Stimulated activated CD8-positive, alpha-beta memory T cell treated with anti-CD3 and anti-CD28 coated beads, Interleukin-7, amount 100 ng/mL, for 48 hours (primary cell): ENCODE results near the gene SERPINA9.
"Not testable (repeated sequence)": the region's sequence is repeated elsewhere in the genome, so short reads cannot be mapped to it uniquely, and the experiment has no call there.

Experiments
- DNase-seq, 2 donors: peaks; one replicate each; pipeline ENCODE4 v3.0.0-alpha.2; 2020; ENCODE audit warnings: low read depth in 1 of 2; ENCODE audit errors: extremely low read depth in 1 of 2

Gene SERPINA9

DNA sequence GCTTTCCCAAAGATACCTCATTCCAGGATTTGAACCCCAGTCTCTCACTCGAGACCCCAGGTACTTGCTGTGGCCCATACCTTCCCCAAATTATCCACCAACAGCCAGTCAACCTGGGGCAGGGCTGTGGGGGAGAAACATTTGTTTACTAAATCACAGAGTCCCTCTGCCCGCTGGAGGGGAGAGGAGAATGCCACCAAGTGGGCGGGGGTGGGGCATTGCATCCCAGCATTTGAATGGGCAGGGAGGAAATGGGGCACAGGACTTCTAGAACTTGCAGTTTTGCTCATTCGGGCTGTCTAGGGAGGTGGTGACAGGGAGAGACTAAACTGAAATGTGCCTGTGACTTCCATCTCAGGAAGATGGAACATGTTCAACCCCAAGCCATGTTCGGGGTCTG lies 10.9 kb upstream of the SERPINA9 start:
- DNase-seq, result no peak

DNA sequence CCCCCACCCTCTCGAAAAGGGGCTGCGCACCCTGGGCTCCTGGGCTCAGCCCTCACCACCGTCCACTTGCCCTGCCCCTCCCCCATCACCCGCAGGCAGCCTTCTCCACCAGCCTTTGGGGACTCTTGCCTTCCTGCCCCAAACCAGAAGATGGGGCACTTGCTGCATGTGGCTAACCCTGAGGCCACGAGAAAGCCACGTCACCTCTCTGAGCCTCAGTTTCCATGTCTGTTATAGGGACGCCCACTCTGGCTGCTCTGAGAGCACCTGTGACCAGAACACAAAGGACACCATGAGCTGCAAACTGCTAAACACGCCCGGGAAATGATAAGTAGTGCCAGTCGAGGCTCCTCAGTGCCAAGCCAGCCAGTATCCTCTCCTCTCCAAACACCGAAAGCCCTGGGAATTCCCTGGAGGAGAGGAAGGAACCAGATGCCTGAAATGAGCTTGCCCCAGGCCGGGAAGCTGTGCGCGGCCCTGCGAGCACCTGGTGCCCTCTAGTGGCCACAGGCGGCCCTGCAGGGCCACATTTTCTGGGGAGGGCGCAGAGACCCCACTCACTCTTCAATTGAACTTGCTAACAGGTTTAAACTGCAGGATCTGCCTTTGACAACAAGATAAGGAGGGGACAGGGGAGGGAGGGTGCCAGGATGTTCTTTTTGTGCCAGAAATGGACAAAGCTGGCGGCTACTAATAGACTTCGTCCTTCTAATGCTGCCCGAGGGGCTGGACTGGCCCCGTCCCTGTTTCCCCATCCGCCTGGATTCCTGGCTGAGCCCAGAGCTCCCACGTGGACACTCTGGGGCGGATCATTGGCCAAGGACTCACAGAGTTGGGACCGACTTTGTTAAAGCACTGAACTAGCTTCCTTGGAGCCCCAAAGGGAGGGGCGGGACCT lies 10.2 kb upstream of the SERPINA9 start:
- DNase-seq, result no peak

DNA sequence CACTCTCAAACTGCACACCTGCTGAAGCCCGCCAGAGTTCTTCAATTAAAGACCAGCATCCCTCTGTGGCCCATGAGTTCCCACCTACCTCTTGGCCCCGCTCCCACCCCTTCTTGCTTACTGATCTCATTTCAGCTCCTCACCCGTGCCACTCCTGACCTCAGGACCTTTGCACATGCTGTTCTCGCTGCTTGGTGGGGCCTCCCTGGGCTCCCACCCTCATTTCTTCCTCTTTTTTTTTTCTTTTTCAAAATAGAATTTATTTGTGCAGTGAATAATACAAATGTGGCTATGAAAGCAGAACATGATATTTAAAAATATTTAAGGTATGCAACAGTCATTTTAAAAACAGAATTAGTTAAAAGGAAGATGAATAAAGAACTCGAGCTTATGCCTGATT lies 8.5 kb upstream of the SERPINA9 start:
- no peak for DNase-seq

- DNase-seq, result no peak
Measured at GRCh38 chr14:94483729-94484275, 7.8 kb upstream of the SERPINA9 start.

GRCh38 chr14:94483071-94483451 lies 7.1 kb upstream of the SERPINA9 start:
- no peak for DNase-seq

DNA sequence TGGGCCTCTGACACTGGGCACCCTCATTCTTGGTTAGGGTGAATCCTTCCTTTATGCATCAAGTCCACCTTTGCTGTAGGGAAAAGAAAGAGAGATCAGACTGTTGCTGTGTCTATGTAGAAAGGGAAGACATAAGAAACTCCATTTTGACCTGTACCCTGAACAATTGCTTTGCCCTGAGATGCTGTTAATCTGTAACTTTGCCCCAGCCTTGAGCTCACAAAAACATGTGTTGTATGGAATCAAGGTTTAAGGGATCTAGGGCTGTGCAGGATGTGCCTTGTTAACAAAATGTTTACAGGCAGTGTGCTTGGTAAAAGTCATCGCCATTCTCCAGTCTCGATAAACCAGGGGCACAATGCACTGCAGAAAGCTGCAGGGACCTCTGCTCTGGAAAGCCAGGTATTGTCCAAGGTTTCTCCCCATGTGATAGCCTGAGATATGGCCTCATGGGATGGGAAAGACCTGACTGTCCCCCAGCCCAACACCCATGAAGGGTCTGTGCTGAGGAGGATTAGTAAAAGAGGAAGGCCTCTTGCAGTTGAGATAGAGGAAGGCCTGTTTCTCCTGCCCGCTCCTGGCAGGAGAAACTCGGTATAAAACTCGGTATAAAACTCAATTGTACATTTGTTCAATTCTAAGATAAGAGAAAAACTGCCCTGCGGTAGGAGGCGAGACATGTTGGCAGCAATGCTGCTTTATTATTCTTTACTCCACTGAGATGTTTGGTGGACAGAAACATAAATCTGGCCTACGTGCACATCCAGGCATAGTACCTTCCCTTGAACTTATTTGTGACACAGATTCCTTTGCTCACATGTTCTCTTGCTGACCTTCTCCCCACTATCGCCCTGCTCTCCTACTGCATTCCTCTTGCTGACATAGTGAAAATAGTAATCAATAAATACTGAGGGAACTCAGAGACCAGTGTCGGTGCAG lies 6.4 kb upstream of the SERPINA9 start:
- not testable (repeated sequence) for DNase-seq

GRCh38 chr14:94481468-94482131 lies 5.6 kb upstream of the SERPINA9 start:
- no peak for DNase-seq

GRCh38 chr14:94480809-94481208 lies 4.8 kb upstream of the SERPINA9 start:
- no peak for DNase-seq

GRCh38 chr14:94478420-94478819 lies 2.4 kb upstream of the SERPINA9 start:
- DNase-seq, result no peak

DNA sequence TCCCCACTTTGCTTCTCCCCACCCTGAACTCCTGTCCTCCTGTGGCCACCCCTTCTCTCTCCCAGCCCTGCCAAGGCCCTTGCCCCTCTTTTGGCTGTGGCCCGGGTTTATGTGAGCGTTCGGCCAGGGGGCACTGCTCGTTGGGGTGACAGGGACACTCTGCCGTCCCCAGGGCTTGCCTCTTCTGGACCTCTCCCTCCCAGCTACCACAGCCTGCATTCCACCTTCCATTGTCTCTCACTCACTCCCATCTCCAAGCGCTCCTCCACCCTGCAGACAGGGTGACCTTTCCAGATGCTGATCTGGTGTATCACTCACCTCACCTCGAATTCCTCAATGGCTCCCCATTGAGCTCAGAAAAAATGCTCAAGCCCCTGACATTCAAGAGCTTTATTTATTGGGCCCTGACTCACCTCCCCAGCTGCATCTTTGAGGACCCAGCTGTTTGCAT lies 1.4 kb downstream of the SERPINA9 start:
- no peak for DNase-seq

DNA sequence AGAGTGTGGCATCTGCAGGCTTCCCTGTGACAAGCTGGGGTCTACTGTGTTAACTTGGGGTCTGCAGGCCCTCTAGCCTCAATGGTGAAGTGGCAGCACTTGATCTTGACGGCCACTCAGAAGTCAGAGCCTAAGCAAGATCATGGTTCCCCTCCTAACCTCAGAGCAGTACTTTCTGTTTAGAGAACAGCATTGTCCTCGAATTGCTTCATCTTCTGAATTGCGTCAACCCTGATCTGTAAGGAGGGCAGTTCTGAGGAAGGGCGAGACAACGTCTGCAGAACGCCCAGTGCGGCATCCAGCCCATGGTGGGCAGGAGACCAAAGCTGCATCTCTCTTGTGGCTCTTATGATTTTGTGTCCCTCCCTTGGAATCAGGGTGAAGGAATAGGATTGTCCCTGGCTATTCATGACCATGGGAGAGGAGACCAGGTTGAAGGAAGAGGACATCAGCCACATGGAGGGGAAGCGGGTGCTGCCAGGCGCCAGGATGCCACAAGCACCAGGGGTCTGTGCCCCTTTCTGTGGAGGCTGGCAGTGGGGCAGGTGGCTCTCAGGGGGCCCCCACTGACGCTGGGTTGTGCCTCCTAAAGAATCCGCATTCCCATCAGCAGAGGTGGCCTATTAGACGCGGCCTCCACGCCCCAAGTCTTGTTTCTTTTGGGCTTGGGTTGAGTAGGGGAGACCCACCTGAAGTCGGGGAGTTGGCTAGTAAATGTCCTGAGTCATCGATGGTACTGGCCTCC lies 2.2 kb downstream of the SERPINA9 start:
- DNase-seq, result no peak

- no peak for DNase-seq
Measured at GRCh38 chr14:94472842-94473241, 3.2 kb downstream of the SERPINA9 start.

DNA sequence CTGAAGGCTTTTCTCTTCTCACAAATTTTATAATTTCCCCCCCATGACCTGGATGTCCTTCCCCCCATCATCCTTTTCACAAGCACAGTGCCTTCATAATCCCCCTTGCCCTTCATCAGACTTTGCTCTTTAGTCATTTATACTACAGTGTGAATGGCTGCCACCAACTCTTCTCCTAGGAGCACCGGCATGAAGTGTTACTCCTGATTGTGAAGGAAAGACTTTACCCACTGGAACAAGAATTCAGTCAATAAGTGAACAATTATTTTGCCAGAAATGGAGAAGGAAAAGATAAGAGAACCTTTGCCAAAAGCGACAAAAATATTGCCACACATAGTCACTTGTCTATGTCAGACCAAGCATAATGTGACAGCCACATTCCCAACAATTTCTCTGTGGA lies 5.0 kb downstream of the SERPINA9 start:
- DNase-seq, result no peak

DNA sequence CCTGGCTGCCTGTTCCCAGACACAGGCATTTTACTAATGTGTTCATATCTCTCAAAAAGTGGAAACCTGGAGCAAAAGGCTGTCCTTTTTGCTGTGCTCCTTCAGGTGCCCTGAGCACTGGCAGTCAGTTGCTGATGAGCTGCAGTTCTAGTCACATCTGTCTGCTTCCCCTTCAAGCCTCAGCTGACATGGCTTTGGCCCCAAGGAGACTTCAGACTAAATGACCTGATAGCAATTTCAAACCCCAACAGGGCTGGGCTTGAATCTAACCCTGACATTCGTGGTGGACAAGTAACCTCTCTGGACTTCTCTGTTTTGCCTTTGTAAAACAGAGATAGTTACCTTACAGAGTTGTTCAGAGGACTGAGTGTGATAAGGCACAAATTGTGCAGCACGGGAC lies 5.7 kb downstream of the SERPINA9 start:
- DNase-seq, result no peak

- no peak for DNase-seq
Measured at GRCh38 chr14:94469261-94469660, 6.7 kb downstream of the SERPINA9 start.

DNA sequence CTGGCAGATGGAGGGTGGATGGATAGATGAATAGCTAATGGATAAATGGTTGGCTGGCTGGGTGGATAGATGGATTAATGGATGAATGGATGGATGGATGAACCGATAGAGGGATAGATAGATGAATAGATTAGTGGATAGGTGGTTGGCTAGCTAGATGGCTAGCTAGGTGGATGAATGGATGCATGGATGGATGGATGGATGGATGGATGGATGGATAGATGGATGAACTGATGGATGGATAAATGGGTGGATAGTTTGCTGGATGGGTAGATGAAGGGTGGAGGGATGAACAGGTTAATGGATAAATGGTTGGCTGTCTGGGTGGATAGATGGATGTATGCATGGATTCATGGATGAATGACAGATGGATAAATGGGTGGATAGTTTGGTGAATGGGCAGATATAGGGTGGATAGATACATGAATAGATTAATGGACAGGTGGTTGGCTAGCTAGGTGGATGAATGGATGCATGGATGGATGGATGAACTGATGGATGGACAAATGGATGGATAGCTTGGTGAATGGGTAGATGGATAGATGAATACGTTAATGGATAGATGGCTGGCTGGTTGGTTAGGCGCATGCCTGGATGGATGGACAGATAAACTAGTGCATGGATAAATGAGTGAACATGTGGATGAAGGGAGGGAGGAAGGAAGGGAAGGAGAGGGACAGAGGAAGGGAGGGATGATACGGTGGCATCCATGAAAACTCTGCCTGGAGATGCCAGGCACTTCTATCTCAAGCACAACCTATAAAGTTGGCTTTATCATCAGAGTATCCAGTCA lies 8.1 kb downstream of the SERPINA9 start:
- no peak for DNase-seq

DNA sequence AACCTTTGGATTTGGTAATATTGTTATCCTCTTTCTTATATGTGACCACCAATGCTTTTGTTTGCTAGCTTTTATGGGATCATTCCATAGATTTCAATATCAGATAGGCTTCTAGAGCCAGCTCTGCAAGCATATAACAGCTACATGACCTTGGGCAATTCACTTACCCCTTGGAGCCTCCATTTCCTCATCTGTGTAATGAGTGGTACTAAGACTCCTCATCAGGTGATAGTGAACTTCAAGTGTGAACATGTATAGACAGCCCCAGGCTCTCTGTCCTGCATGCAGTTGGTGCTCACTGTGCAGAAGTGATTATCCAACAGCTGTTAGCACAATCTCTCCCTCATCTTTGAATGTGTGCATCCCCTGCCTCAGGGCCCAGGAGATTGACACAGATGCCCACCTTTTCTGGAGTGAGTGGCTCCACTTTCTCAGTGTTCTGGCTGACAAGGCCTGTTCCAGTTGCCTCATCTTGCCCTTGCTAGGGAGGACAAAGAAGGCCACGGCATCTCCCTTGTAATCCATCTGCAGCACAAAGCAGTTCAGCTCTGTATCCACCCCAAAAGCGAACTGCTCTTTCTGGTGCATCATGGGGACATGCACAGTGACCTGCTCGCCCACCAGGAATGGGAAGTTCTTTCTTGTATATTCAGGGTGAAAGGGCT lies 9.2 kb downstream of the SERPINA9 start:
- DNase-seq, result no peak

GRCh38 chr14:94465042-94465441 lies 11.0 kb downstream of the SERPINA9 start:
- DNase-seq, result no peak

DNA sequence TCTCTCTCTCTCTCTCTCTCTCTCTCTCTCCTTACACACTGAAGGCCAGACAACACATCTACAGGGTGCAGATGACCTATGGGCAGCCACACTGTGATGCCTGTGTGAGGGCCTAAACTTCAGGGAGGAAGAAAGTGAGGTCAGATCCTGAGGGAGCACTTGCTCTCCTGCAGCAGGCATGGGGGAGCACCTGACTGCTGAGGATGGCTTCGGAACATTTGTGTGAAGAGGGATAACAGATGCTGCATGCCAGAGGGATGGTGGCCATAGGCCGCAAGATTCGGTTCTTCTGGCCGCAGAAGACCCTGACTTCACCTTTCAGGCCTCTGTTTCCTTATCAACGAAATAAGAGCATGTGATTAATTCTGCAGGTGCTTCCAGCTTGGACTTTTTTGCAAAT lies 11.7 kb downstream of the SERPINA9 start:
- DNase-seq, result no peak
